CD4-positive, alpha-beta T cell treated with Interleukin-4 for 1 hour (primary cell): ENCODE data around the gene ACOX3.

Experiments used
- DNase-seq, 2 donors: peaks; one replicate each; pipeline ENCODE4 v3.0.0-alpha.2; 2020 to 2022

Gene ACOX3

GRCh38 chr4:8331575-8331955 lies 109.0 kb downstream of the ACOX3 start:
- DNase-seq = no peak

- no peak for DNase-seq
These were observed 109.5 kb downstream of the ACOX3 start for GRCh38 chr4:8330821-8331574.

GRCh38 chr4:8329859-8330761 lies 110.4 kb downstream of the ACOX3 start:
- DNase-seq = no peak

GRCh38 chr4:8329560-8329858 lies 111.0 kb downstream of the ACOX3 start:
- DNase-seq = no peak

GRCh38 chr4:8328866-8329559 lies 111.5 kb downstream of the ACOX3 start:
- no peak for DNase-seq

- DNase-seq = no peak
These were observed 112.1 kb downstream of the ACOX3 start for GRCh38 chr4:8328456-8328855.

- no peak for DNase-seq
These were observed 114.3 kb downstream of the ACOX3 start for GRCh38 chr4:8326206-8326605.

GRCh38 chr4:8325291-8325973 lies 115.1 kb downstream of the ACOX3 start:
- no peak for DNase-seq

GRCh38 chr4:8324640-8325239 lies 115.8 kb downstream of the ACOX3 start:
- no peak for DNase-seq

GRCh38 chr4:8323947-8324555 lies 116.5 kb downstream of the ACOX3 start:
- no peak for DNase-seq

- no peak for DNase-seq
These were observed 117.5 kb downstream of the ACOX3 start for GRCh38 chr4:8322794-8323704.

GRCh38 chr4:8321771-8322170 lies 118.8 kb downstream of the ACOX3 start:
- peak in 1 of 2 donors; percentile 3 for DNase-seq

GRCh38 chr4:8321220-8321619 lies 119.3 kb downstream of the ACOX3 start:
- DNase-seq = no peak

- peak in 1 of 2 donors; percentile 10 for DNase-seq
These were observed 120.2 kb downstream of the ACOX3 start for GRCh38 chr4:8320386-8320750.

GRCh38 chr4:8319731-8320385 lies 120.7 kb downstream of the ACOX3 start:
- peak in 1 of 2 donors; percentile 7 for DNase-seq

GRCh38 chr4:8319061-8319460 lies 121.5 kb downstream of the ACOX3 start:
- peak in 1 of 2 donors; percentile 7 for DNase-seq

- DNase-seq = no peak
These were observed 122.0 kb downstream of the ACOX3 start for GRCh38 chr4:8318509-8318908.

GRCh38 chr4:8317474-8317873 lies 123.0 kb downstream of the ACOX3 start:
- no peak for DNase-seq

- no peak for DNase-seq
These were observed 123.6 kb downstream of the ACOX3 start for GRCh38 chr4:8316911-8317351.
